Smooth muscle cell (in vitro differentiated cells): ENCODE results near the gene USHBP1. TPM values are rescaled to one million over a fixed set of nuclear protein-coding genes. Genes with fewer than 3 reads are reported as not detected.

Source experiments
- DNase-seq: peaks from one replicate; lab custom pipeline; 2025; ENCODE audit not compliant: unreplicated experiment; lab: John Stamatoyannopoulos, UW
- H2AFZ ChIP-seq: fragments of 200-600 bp; sonication (generic); 2 replicates; pipeline ENCODE4 v1.6.0; 2016; ENCODE audit warnings: antibody characterized with exemption, low read depth, mild to moderate bottlenecking
- H3F3A ChIP-seq: fragments of 200-600 bp; sonication (generic); 2 replicates; pipeline ENCODE4 v1.6.0; 2017; ENCODE audit warnings: antibody characterized with exemption, low read depth
- H3K27ac ChIP-seq: fragments of 200-600 bp; sonication (generic); 2 replicates; pipeline ENCODE4 v1.5.1; 2016; ENCODE audit warnings: low read depth, mild to moderate bottlenecking
- H3K27me3 ChIP-seq: fragments of 200-600 bp; sonication (generic); 2 replicates; pipeline ENCODE4 v1.6.1; 2016; ENCODE audit warnings: low read depth, mild to moderate bottlenecking
- H3K36me3 ChIP-seq: fragments of 200-600 bp; sonication (generic); 2 replicates; pipeline ENCODE4 v1.5.1; 2016; ENCODE audit warnings: low read depth
- H3K4me1 ChIP-seq: fragments of 200-600 bp; sonication (generic); 2 replicates; pipeline ENCODE4 v1.5.1; 2016; ENCODE audit warnings: low read depth
- H3K4me2 ChIP-seq: fragments of 200-600 bp; sonication (generic); 2 replicates; pipeline ENCODE4 v1.6.0; 2016; ENCODE audit warnings: mild to moderate bottlenecking
- H3K4me3 ChIP-seq: fragments of 200-600 bp; sonication (generic); 2 replicates; pipeline ENCODE4 v1.5.1; 2016; ENCODE audit warnings: mild to moderate bottlenecking
- H3K79me2 ChIP-seq: fragments of 200-600 bp; sonication (generic); 2 replicates; pipeline ENCODE4 v1.6.0; 2016; ENCODE audit warnings: low read depth, mild to moderate bottlenecking
- H3K9ac ChIP-seq: fragments of 200-600 bp; sonication (generic); 2 replicates; pipeline ENCODE4 v1.6.0; 2016; ENCODE audit warnings: low read depth
- H3K9me3 ChIP-seq: fragments of 200-600 bp; sonication (generic); replicated peaks from 2 replicates; pipeline ENCODE4 v1.5.1; 2016; ENCODE audit warnings: low read depth
- H4K20me1 ChIP-seq: fragments of 200-600 bp; sonication (generic); 2 replicates; pipeline ENCODE4 v1.6.0; 2016; ENCODE audit warnings: low read depth
- WGBS: methylation state at CpG from one replicate; pipeline ENCODE4 v1.1.7; 2016; ENCODE audit warnings: low lambda C conversion rate; 5-methylcytosine and 5-hydroxymethylcytosine counted together
- polyA plus RNA-seq: library from polyadenylated mRNA; unstranded; fragments of >200 nt; fragmentation: Nextera tagmentation; extraction: Ambion mirVana; gene quantifications from 2 replicates; pipeline ENCODE4 v1.2.1, GENCODE V29; 2016
- total RNA-seq: library from RNA; depleted of rRNA; stranded (reverse); fragments of >200 nt; gene quantifications from 2 replicates; pipeline ENCODE4 v1.2.3, GENCODE V29; 2014
- TF ChIP-seq, protein P1 (sequence below): fragments of 200-600 bp; sonication (generic); IDR thresholded peaks from 2 replicates; pipeline ENCODE4 v1.5.1; 2017; ENCODE audit warnings: borderline replicate concordance, mild to moderate bottlenecking, antibody characterized with exemption; ENCODE audit not compliant: insufficient read depth, poor library complexity, severe bottlenecking

The USHBP1 gene
- total and polyA plus RNA-seq, 2 experiments from 2014 or later, result not detected

DNA sequence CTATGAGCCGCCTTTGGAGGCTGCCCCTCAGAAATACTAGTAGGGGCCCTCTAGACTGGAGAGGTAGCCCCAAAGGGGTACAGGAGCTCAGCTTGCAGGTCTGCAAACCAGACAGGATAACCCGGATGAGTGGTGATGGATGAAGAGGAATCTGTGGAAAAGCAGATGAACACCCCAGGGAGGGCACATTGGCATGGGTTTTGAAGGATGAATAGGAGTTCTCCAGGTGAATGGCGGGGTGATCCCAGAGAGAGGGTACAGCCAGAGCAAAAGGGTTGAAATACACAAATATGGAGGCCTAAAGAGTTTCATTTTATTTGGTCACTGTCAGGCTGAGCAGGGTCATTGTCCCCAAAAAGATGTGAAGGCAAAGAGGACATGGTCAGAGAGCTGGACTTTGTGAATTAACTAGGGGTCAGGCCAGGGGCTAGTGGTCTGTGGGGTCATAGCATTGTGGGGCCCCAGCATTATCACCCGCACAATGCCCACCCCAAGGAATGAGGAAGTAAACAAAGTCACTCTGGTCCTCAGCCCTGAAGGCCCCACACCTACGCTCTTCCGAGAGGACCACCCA lies 23.6 kb downstream of the USHBP1 start:
- Histone ChIP-seq H3K4me1 (no peaks in the 10 kb centered on the region), H3K4me2 (no peak overlapping the region)

DNA sequence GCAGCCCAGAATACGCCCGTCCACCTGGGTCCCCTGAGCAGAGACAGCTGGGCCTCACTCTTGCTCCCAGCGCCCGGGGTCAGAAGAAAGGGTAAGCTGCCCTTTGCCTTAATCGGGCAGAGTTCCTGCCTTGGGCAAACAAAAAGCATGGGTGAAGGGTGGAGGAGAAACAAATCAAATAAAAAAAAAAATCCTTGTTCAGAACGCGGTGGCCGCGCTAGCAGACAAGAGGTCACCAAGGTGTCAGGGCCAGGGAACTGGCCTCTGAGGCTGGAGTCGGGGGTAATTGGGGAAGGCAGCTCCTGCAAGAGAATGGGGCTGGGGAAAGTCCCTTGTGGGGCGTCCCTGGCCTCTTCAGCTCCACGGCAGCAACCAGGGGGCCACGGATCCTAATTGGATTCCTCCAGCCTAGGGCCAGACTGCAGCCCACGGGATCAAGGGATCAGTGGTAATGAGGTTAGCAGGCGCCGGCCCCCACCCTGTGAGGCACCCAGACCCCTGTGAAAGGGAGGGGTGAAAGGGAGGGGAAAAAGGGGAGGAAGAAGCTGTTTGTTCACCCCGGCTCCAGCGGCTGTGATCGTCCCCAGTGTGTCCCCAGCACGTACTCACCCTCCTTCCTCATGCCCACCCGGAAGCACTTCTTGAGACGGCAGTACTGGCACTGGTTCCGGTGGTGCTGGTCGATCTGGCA lies 24.3 kb downstream of the USHBP1 start:
- H2AFZ ChIP-seq, result no peak overlapping the region
- 75% methylated on average over 22 of the region's 24 CpGs for WGBS
- no peak overlapping the region for H3K4me2 ChIP-seq
- peaks cover 74% of the 10 kb centered on the region for H3K79me2 ChIP-seq
- TF ChIP-seq, protein P1, sequence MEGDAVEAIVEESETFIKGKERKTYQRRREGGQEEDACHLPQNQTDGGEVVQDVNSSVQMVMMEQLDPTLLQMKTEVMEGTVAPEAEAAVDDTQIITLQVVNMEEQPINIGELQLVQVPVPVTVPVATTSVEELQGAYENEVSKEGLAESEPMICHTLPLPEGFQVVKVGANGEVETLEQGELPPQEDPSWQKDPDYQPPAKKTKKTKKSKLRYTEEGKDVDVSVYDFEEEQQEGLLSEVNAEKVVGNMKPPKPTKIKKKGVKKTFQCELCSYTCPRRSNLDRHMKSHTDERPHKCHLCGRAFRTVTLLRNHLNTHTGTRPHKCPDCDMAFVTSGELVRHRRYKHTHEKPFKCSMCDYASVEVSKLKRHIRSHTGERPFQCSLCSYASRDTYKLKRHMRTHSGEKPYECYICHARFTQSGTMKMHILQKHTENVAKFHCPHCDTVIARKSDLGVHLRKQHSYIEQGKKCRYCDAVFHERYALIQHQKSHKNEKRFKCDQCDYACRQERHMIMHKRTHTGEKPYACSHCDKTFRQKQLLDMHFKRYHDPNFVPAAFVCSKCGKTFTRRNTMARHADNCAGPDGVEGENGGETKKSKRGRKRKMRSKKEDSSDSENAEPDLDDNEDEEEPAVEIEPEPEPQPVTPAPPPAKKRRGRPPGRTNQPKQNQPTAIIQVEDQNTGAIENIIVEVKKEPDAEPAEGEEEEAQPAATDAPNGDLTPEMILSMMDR, result no peak
- no peaks in the 10 kb centered on the region for H3K36me3 ChIP-seq
- H4K20me1 ChIP-seq, result peaks cover 86% of the 10 kb centered on the region
- peaks cover 28% of the 10 kb centered on the region for H3F3A ChIP-seq
- no peak overlapping the region for H3K9ac ChIP-seq
- no peak overlapping the region for H3K4me3 ChIP-seq
- no peaks in the 10 kb centered on the region for H3K4me1 ChIP-seq
- no peaks in the 10 kb centered on the region for H3K9me3 ChIP-seq
- no peaks in the 10 kb centered on the region for H3K27me3 ChIP-seq
- no peak overlapping the region for H3K27ac ChIP-seq
- DNase-seq, result no peak

More for the DNA sequence above, 23.6 kb downstream of the USHBP1 start:
- no peak for DNase-seq
- H4K20me1 ChIP-seq, result peaks cover 80% of the 10 kb centered on the region
- no peak overlapping the region for H3K9ac ChIP-seq
- no peak overlapping the region for H3K4me3 ChIP-seq
- H3K27ac ChIP-seq, result no peak overlapping the region
- H3K79me2 ChIP-seq, result peaks cover 73% of the 10 kb centered on the region
- no peaks in the 10 kb centered on the region for H3K9me3 ChIP-seq
- H3K27me3 ChIP-seq, result no peaks in the 10 kb centered on the region
- 98% methylated on average over 6 of the region's 6 CpGs for WGBS
- peaks cover 26% of the 10 kb centered on the region for H3F3A ChIP-seq
- TF ChIP-seq, protein P1, result no peak
- no peak overlapping the region for H2AFZ ChIP-seq
- no peaks in the 10 kb centered on the region for H3K36me3 ChIP-seq

DNA sequence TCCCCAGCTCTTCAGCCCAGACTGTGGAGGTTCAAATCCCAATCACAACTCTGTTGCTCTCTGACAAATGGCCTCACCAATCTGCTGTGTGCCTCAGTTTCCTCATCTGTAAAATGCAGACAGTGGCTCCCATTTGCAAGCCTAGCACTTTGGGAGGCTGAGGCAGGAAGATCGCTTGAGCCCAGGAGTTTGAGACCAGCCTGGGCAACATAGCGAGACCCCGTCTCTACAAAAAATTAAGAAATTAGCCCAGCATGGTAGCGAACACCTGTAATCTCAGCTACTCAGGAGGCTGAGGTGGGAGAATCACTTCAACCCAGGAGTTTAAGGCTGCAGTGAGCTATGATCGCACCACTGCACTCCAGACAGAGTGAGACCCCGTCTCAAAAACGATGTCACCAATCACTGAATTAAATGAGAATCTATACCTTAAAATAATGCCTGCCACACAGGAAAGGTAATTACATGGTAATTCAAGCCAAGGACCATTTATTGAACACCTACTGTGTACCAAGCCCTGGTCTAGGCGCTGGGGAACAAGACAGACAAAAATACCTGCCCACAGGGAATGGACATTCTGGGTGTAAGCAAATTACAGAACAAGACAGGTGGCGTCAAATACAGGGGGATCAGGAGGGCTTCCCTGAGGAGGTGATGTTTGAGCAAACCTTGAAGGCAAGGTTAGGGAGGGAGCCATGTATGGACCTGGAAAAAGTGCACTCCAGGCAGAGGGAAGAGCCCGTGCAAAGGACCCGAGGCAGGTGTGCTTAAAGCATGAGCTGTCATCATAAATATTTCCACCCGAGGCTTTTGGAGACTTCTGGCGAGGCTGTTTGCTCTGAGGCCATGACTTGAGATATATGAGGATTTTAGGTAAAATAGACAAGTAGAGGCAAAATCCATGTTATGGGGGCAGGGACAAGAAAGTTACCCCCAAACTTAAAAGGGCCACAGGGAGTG lies 26.5 kb downstream of the USHBP1 start:
- peaks cover 4% of the 10 kb centered on the region for H3K4me1 ChIP-seq
- no peak overlapping the region for H2AFZ ChIP-seq
- H3K27ac ChIP-seq, result no peak overlapping the region
- no peaks in the 10 kb centered on the region for H3K36me3 ChIP-seq
- H4K20me1 ChIP-seq, result peaks cover 96% of the 10 kb centered on the region
- DNase-seq, result no peak
- H3K4me2 ChIP-seq, result no peak overlapping the region
- H3K9me3 ChIP-seq, result no peaks in the 10 kb centered on the region
- H3K79me2 ChIP-seq, result peaks cover 66% of the 10 kb centered on the region
- H3K4me3 ChIP-seq, result no peak overlapping the region
- peaks cover 34% of the 10 kb centered on the region for H3F3A ChIP-seq
- H3K27me3 ChIP-seq, result no peaks in the 10 kb centered on the region
- 89% methylated on average over 13 of the region's 13 CpGs for WGBS
- no peak overlapping the region for H3K9ac ChIP-seq
- TF ChIP-seq, protein P1, result no peak
